A673 (cell line): ENCODE measurements around the gene ADRM1.

Experiments used
- EZH2 ChIP-seq: fragments of 200-600 bp; sonication (generic); IDR thresholded peaks from 2 replicates; pipeline ENCODE4 v1.6.1; 2017; ENCODE audit warnings: borderline replicate concordance, low read depth, mild to moderate bottlenecking, mixed read lengths, antibody characterized with exemption, low read length; ENCODE audit not compliant: poor library complexity, severe bottlenecking
- TF ChIP-seq, protein P1 (sequence below): fragments of 300-800, 200-600 bp; sonication (generic); conservative IDR thresholded peaks from 2 replicates; pipeline ENCODE4 v1.5.1; 2017; ENCODE audit warnings: low read depth, mild to moderate bottlenecking, antibody characterized with exemption, low read length, moderate library complexity, mixed read lengths

DNA sequence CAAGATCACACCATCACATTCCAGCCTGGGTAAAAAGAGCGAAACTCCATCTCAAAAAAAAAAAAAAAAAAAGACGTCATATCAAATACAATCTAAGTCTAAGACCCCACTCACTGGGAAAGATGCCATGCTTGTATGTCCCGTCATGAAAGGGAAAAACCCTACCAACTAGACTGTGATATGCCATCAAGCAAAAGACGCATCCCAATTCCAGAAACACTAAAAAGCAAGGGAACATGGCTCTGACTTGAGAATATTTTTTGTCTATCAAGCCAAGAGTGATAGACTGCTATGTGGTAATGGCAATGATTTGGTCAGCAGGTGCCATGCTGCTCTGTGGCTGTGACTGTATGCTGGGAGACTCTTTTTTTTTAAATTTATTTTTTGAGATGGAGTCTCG lies 41.3 kb downstream of the ADRM1 start:
- TF ChIP-seq, protein P1, sequence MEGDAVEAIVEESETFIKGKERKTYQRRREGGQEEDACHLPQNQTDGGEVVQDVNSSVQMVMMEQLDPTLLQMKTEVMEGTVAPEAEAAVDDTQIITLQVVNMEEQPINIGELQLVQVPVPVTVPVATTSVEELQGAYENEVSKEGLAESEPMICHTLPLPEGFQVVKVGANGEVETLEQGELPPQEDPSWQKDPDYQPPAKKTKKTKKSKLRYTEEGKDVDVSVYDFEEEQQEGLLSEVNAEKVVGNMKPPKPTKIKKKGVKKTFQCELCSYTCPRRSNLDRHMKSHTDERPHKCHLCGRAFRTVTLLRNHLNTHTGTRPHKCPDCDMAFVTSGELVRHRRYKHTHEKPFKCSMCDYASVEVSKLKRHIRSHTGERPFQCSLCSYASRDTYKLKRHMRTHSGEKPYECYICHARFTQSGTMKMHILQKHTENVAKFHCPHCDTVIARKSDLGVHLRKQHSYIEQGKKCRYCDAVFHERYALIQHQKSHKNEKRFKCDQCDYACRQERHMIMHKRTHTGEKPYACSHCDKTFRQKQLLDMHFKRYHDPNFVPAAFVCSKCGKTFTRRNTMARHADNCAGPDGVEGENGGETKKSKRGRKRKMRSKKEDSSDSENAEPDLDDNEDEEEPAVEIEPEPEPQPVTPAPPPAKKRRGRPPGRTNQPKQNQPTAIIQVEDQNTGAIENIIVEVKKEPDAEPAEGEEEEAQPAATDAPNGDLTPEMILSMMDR: no peak
- no peak for TF ChIP-seq EZH2
